ENCODE measurements around the gene BDH2.

- TF ChIP-seq POLR2A (IDR thresholded peaks at IDR 0.05) (no peak), CTCF (IDR thresholded peaks at IDR 0.05) (no peak)
Measured at GRCh38 chr4:103067841-103068547, 31.6 kb downstream of the BDH2 start.
